Stimulated activated naive CD8-positive, alpha-beta T cell treated with anti-CD3 and anti-CD28 coated beads, Interleukin-15, amount 100 ng/mL, for 72 hours (primary cell): ENCODE results near the gene HTT-AS.
"Not testable (repeated sequence)": the region's sequence is repeated elsewhere in the genome, so short reads cannot be mapped to it uniquely, and the experiment has no call there.

Experiments
- ATAC-seq: fragments of 150-1000 bp; cut with Tn5 transposase; 2 replicates; pipeline ENCODE4 v1.10.0; 2021; ENCODE audit warnings: mild to moderate bottlenecking, moderate library complexity
- DNase-seq, 2 donors: peaks; one replicate each; pipeline ENCODE4 v3.0.0; 2021 to 2022
- H3K27ac Mint-ChIP-seq, 2 donors: one replicate each; pipeline ENCODE4 v1.8.0; 2022; ENCODE audit warnings: mild to moderate bottlenecking in 2 of 2, mixed read lengths in 2 of 2, moderate library complexity in 2 of 2
- H3K27me3 Mint-ChIP-seq: one replicate; pipeline ENCODE4 v1.8.0; 2022; ENCODE audit warnings: mixed read lengths
- H3K4me1 Mint-ChIP-seq: one replicate; pipeline ENCODE4 v1.8.0; 2022; ENCODE audit warnings: mild to moderate bottlenecking, mixed read lengths
- H3K4me3 Mint-ChIP-seq, 2 donors: one replicate each; pipeline ENCODE4 v1.8.0; 2022; ENCODE audit warnings: mild to moderate bottlenecking in 2 of 2, mixed read lengths in 2 of 2, moderate library complexity in 1 of 2
- H3K9me3 Mint-ChIP-seq, 2 donors: one replicate each; pipeline ENCODE4 v1.8.0; 2022; ENCODE audit warnings: mixed read lengths in 2 of 2

The HTT-AS gene

DNA sequence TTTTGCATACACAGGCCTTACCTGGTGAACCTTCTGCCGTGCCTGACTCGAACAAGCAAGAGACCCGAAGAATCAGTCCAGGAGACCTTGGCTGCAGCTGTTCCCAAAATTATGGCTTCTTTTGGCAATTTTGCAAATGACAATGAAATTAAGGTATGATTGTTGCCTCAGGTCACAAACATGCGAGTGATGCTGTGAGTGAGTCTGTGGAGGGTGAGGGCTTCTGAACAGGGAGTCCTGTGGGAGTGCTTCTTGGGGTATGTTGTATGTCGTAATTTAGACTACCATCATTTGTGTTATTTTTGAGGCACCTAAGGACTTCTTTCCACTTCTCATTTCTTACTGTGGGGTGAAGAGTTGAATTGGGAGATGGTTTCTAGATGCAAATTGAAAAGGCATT lies 32.9 kb upstream of the HTT-AS start:
- Mint-ChIP-seq H3K4me1 (peaks cover 15% of the 10 kb centered on the region), H3K27me3 (no peaks in the 10 kb centered on the region), H3K27ac (no peak overlapping the region), H3K4me3 (no peak overlapping the region), H3K9me3 (no peaks in the 10 kb centered on the region)
- DNase-seq (no peak), ATAC-seq (no peak)

DNA sequence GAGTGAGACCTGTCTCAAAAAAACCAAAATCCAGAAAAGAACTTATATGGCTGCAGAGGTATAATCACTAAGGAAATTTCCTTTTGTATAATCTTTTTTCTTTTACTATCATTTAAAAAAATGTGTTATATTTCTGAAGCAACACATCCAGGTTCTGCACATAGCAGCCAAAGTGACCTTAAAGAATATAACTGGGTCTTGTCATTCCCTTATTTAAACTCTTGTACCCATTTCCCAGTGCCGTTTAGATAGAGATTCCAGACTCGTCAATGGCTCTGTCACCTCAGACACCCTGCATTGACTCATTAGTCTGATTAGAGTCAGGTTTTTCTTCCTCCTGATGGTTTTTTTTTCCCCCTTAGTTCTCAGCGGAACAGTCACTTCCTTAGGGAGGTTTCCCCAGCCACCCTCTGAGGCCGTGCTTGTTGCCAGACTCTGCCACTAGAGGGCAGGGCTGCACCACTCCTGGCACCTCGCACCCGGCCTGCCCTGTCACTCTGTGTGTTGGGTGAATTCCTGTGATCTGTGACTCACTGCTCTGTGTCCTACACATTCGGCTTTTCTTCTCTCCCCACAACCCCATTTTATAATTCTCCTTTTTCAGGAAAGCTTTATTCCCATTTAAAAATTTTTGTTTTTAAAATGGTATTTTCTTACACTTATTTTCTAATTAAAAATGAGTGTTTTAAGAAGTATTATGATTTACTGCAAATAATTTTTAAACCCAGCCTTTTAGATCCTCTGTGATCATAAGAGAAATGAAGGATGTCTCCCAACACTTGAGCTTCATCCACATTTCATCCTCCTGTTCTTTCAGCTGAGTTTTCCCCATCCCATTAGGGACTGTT lies 32.2 kb upstream of the HTT-AS start:
- Mint-ChIP-seq H3K9me3 (no peaks in the 10 kb centered on the region), H3K27ac (peak overlapping the region in 1 of 2 donors; percentile 94), H3K4me1 (peaks cover 15% of the 10 kb centered on the region), H3K4me3 (no peak overlapping the region), H3K27me3 (no peaks in the 10 kb centered on the region)
- DNase-seq (peak; percentile 83 to 88), ATAC-seq (peak; percentile 100)

DNA sequence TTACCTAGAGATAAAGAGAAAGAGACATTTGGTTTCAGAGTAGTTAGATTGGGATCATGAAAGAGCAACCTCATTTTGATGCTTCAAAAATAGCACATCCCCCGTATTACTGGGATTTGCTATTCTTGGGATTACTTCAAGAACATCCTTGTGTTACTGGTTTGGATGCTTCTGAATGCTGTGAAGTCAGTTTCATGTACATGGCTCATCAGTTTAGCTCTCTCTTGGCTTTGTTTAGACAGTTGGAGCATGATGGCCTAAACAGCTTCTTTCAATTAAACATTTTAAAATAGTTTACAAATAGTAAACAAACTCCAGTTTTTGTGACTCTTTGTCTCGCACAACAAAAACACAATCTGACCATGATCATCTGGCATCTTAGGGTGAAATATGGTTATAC lies 24.0 kb upstream of the HTT-AS start:
- DNase-seq (no peak), ATAC-seq (no peak)
- H3K9me3 Mint-ChIP-seq = no peaks in the 10 kb centered on the region
- H3K4me1 Mint-ChIP-seq = no peaks in the 10 kb centered on the region
- no peak overlapping the region for H3K27ac Mint-ChIP-seq
- H3K4me3 Mint-ChIP-seq = no peak overlapping the region
- no peaks in the 10 kb centered on the region for H3K27me3 Mint-ChIP-seq

DNA sequence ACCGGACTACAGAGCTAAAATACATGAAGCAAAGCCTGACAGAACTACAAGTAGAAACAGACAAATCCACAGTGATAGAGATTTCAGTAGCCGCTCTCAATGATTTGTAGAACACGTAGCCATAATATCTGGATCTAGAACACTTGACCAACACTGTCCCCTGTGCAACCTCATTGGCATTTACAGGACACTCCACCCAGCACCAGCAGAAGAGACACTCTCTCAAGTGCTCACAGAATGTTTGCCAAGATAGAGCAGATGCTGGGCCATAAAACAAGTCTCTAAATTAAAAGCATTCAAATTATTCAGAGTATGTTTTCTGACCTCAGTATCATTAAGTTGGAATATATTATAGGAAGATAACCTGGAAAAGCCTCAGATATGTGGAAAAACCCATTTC lies 21.9 kb upstream of the HTT-AS start:
- Mint-ChIP-seq H3K4me3 (no peak overlapping the region), H3K4me1 (peaks cover 6% of the 10 kb centered on the region), H3K9me3 (no peaks in the 10 kb centered on the region), H3K27me3 (no peaks in the 10 kb centered on the region), H3K27ac (no peak overlapping the region)
- no peak for ATAC-seq
- DNase-seq = no peak

DNA sequence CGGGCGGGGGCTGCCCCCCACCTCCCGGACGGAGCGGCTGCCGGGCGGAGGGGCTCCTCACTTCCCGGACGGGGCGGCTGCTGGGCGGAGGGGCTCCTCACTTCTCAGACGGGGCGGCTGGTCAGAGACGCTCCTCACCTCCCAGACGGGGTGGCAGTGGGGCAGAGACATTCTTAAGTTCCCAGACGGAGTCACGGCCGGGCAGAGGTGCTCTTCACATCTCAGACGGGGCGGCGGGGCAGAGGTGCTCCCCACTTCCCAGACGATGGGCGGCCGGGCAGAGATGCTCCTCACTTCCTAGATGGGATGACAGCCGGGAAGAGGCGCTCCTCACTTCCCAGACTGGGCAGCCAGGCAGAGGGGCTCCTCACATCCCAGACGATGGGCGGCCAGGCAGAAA lies 20.4 kb upstream of the HTT-AS start:
- H3K4me1 Mint-ChIP-seq = peaks cover 15% of the 10 kb centered on the region

DNA sequence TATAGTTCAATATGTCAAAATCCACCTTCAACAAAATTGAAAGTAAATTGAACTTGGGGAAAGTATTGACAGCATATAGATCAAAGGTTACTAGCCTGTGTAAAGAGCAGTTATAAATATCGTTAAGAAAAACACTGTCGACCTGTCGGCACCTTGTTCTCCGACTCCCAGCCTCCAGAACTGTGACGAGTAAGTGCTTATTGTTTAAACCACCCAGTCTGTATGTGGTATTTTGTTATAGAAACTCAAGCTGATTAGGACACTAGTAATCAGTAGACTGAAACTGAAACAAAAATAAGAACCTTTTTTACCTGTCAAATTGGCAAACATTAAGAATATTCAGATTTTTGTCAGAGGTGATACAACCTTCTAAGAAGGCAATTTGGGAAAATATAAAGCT lies 17.1 kb upstream of the HTT-AS start:
- DNase-seq (no peak), ATAC-seq (no peak)
- H3K9me3 Mint-ChIP-seq = no peaks in the 10 kb centered on the region
- no peak overlapping the region for H3K4me3 Mint-ChIP-seq
- H3K27ac Mint-ChIP-seq = no peak overlapping the region
- peaks cover 18% of the 10 kb centered on the region for H3K4me1 Mint-ChIP-seq
- H3K27me3 Mint-ChIP-seq = no peaks in the 10 kb centered on the region

More for the DNA sequence above, 20.4 kb upstream of the HTT-AS start:
- not testable (repeated sequence) for ATAC-seq, H3K27ac Mint-ChIP-seq, H3K27me3 Mint-ChIP-seq, H3K9me3 Mint-ChIP-seq, H3K4me3 Mint-ChIP-seq, DNase-seq

DNA sequence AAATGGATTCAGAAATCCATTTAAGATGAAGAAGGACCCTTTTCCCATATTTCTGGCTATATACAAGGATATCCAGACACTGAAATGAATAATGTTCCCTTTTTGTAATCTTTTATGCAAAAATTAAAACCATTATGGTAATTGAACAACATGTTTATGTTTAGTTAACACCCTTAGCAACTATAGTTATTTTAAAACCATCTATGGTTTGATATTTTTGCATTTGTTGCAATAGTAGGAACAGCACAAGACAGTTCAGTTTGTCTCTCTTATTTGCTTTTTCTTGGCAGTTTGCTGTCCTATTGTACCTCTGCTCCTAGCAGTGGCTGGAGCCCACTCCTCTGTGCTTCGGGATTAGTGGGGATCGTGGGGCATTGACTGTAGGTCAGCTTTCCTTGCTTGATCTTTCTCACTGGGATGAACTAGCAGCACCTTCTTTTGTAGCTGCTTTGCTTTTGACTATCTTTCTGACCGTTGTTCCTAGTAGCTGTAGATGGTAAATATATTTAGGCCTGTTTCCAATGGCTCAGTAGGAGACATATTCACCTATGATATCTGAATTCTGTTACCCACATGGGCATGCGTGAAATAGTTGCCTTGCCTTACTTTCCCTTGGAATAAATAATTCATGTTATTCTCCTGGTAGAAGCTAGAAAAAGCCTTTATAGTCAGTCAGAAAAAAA lies 12.9 kb upstream of the HTT-AS start:
- DNase-seq = no peak
- peaks cover 0 to 5% of the 10 kb centered on the region in 2 donors for H3K9me3 Mint-ChIP-seq
- H3K4me3 Mint-ChIP-seq = no peak overlapping the region
- no peak overlapping the region for H3K27ac Mint-ChIP-seq
- no peak for ATAC-seq
- no peaks in the 10 kb centered on the region for H3K27me3 Mint-ChIP-seq
- H3K4me1 Mint-ChIP-seq = peaks cover 50% of the 10 kb centered on the region

DNA sequence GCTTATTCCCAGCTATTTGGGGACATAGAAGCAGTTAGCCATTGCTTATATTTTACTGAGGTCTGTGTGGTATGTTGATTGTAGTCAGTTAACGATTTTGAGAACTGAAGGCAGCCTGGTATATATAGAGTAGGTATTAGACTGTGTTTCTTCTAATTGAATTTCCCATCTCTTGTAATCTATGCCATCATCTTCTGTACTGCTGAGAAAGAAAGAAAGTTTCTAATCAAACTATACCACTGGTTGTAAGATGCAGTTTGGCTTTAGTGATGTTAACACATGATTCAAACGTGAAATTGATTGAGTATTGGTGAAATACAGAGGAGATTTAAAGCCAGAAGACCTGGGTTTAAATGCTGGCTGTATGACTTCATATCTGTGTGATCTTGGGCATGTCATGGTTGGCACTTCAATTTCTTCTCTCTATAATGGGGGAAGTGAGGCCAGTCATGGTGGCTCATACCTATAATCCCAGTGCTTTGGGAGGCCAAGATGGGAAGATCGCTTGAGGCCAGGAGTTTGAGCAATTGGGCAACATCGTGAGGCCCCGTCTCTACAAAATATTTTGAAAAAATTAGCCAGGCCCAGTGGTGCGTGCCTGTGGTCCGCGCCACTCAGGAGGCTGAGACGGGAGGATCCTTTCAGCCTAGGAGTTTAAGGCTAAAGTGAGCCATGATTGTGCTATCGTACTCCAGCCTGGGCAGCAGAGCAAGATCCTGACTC lies 11.8 kb upstream of the HTT-AS start:
- Mint-ChIP-seq H3K27me3 (no peaks in the 10 kb centered on the region), H3K4me1 (peaks cover 44% of the 10 kb centered on the region), H3K27ac (peak overlapping the region; percentile 12 to 47), H3K9me3 (peaks cover 0 to 5% of the 10 kb centered on the region in 2 donors), H3K4me3 (no peak overlapping the region)
- DNase-seq (no peak), ATAC-seq (peak; percentile 48)

DNA sequence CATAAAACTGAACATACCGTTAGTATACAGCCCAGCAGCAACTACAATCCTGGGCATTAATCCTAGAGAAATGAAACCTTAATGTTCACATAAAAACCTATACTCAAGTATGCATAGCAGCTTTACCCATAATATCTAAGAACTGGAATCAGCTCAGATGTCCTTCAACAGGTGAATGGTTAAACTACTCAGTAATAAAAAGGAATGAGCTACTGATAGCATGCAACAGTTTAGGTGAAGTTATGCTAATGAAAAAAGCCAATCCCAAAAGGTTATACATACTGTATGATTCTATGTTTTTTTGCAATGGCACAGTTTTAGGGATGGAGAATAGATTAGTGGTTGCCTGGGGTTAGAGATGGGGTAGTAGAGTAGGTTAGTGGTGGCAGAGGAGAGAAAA lies 9.4 kb upstream of the HTT-AS start:
- peak overlapping the region in 1 of 2 donors; percentile 49 for H3K27ac Mint-ChIP-seq
- peaks cover 51% of the 10 kb centered on the region for H3K4me1 Mint-ChIP-seq
- ATAC-seq (no peak), DNase-seq (no peak)
- H3K27me3 Mint-ChIP-seq = no peaks in the 10 kb centered on the region
- H3K9me3 Mint-ChIP-seq = peaks cover 0 to 5% of the 10 kb centered on the region in 2 donors
- H3K4me3 Mint-ChIP-seq = peak overlapping the region in 1 of 2 donors; percentile 49

DNA sequence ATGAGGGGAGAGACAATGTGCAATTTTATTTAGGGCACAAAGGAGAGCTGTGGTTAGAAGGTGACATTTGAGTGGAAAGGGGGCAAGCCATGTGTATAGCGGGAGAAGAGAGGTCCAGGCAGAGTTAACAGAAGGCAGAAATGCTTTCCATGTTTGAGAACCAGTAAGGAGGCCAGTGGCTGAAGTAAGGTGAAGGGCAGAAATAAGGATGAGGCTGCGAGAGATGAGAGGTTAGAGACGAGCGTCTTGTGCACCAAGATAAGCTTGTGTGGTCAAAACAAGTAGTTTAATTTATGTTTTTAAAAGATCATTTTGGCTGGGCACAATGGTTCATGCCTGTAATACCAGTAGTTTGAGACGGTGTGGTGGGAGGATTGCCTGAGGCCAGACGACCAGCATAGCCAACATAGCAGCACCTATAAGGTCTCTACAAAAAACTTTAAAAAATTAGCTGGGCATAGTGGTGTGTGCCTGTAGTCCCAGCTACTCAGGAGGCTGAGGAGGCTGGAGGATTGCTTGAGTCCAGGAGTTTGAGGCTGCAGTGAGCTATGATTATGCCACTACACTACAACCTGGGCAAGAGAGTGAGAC lies 8.7 kb upstream of the HTT-AS start:
- H3K27me3 Mint-ChIP-seq = no peaks in the 10 kb centered on the region
- peaks cover 55% of the 10 kb centered on the region for H3K4me1 Mint-ChIP-seq
- DNase-seq (no peak), ATAC-seq (no peak)
- H3K4me3 Mint-ChIP-seq = no peak overlapping the region
- peaks cover 0 to 5% of the 10 kb centered on the region in 2 donors for H3K9me3 Mint-ChIP-seq
- no peak overlapping the region for H3K27ac Mint-ChIP-seq

DNA sequence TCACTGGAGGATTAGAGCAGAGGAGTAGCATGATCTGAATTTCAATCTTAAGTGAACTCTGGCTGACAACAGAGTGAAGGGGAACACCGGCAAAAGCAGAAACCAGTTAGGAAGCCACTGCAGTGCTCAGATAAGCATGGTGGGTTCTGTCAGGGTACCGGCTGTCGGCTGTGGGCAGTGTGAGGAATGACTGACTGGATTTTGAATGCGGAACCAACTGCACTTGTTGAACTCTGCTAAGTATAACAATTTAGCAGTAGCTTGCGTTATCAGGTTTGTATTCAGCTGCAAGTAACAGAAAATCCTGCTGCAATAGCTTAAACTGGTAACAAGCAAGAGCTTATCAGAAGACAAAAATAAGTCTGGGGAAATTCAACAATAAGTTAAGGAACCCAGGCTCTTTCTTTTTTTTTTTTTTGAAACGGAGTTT lies 5.4 kb upstream of the HTT-AS start:
- Mint-ChIP-seq H3K27me3 (no peaks in the 10 kb centered on the region), H3K27ac (no peak overlapping the region), H3K4me3 (no peak overlapping the region), H3K4me1 (peaks cover 60% of the 10 kb centered on the region), H3K9me3 (peaks cover 0 to 5% of the 10 kb centered on the region in 2 donors)
- ATAC-seq = no peak
- DNase-seq = no peak

DNA sequence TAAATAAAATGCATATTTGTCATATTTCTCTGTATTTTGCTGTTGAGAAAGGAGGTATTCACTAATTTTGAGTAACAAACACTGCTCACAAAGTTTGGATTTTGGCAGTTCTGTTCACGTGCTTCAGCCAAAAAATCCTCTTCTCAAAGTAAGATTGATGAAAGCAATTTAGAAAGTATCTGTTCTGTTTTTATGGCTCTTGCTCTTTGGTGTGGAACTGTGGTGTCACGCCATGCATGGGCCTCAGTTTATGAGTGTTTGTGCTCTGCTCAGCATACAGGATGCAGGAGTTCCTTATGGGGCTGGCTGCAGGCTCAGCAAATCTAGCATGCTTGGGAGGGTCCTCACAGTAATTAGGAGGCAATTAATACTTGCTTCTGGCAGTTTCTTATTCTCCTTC lies 3.5 kb upstream of the HTT-AS start:
- Mint-ChIP-seq H3K27me3 (no peaks in the 10 kb centered on the region), H3K4me3 (no peak overlapping the region), H3K27ac (no peak overlapping the region), H3K4me1 (peaks cover 48% of the 10 kb centered on the region), H3K9me3 (no peaks in the 10 kb centered on the region)
- ATAC-seq (no peak), DNase-seq (no peak)

DNA sequence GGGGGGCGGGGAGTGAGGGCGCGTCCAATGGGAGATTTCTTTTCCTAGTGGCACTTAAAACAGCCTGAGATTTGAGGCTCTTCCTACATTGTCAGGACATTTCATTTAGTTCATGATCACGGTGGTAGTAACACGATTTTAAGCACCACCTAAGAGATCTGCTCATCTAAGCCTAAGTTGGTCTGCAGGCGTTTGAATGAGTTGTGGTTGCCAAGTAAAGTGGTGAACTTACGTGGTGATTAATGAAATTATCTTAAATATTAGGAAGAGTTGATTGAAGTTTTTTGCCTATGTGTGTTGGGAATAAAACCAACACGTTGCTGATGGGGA lies 1.3 kb upstream of the HTT-AS start:
- ATAC-seq (no peak), DNase-seq (no peak)
- H3K4me1 Mint-ChIP-seq = peaks cover 44% of the 10 kb centered on the region
- H3K4me3 Mint-ChIP-seq = peak overlapping the region; percentile 95 to 98
- no peaks in the 10 kb centered on the region for H3K27me3 Mint-ChIP-seq
- H3K27ac Mint-ChIP-seq = peak overlapping the region; percentile 81 to 97
- no peaks in the 10 kb centered on the region for H3K9me3 Mint-ChIP-seq

DNA sequence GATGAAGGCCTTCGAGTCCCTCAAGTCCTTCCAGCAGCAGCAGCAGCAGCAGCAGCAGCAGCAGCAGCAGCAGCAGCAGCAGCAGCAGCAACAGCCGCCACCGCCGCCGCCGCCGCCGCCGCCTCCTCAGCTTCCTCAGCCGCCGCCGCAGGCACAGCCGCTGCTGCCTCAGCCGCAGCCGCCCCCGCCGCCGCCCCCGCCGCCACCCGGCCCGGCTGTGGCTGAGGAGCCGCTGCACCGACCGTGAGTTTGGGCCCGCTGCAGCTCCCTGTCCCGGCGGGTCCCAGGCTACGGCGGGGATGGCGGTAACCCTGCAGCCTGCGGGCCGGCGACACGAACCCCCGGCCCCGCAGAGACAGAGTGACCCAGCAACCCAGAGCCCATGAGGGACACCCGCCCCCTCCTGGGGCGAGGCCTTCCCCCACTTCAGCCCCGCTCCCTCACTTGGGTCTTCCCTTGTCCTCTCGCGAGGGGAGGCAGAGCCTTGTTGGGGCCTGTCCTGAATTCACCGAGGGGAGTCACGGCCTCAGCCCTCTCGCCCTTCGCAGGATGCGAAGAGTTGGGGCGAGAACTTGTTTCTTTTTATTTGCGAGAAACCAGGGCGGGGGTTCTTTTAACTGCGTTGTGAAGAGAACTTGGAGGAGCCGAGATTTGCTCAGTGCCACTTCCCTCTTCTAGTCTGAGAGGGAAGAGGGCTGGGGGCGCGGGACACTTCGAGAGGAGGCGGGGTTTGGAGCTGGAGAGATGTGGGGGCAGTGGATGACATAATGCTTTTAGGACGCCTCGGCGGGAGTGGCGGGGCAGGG lies 711 bp upstream of the HTT-AS start:
- Mint-ChIP-seq H3K4me3 (peak overlapping the region; percentile 95 to 98), H3K27ac (peak overlapping the region; percentile 90 to 97), H3K9me3 (no peaks in the 10 kb centered on the region), H3K27me3 (no peaks in the 10 kb centered on the region), H3K4me1 (peaks cover 38% of the 10 kb centered on the region)
- ATAC-seq = peak; percentile 5
- DNase-seq = peak; percentile 42 to 53
